ENCODE data around the gene S100A12. TPM values are rescaled to one million over a fixed set of nuclear protein-coding genes. Genes with fewer than 3 reads are reported as not detected.

S100A12 gene
- total and polyA plus RNA-seq, 9 donors = 0.70 to 2.4 (median 1.0) TPM; not detected in 2

- Histone ChIP-seq H3K4me3 (no peak overlapping the region), H3K4me1 (ENCODE audit: insufficient read depth) (peaks cover 6% of the 10 kb centered on the region), H3K27ac (no peak overlapping the region), H3K36me3 (no peaks in the 10 kb centered on the region), H3K27me3 (no peaks in the 10 kb centered on the region), H3K9me3 (no peaks in the 10 kb centered on the region)
- TF ChIP-seq CTCF (IDR thresholded peaks at IDR 0.05) (no peak), POLR2A (IDR thresholded peaks at IDR 0.05) (no peak), EP300 (IDR thresholded peaks at IDR 0.05) (no peak)
- intact Hi-C loops (cut with DNase I) = no loop called here
- WGBS, 3 donors = 91 to 97% (median 95%) methylated on average over 4 of the region's 4 CpGs
- no peak for DNase-seq
Measured at GRCh38 chr1:153341431-153341934, 33.9 kb downstream of the S100A12 start.

- no peak overlapping the region for H3K4me3 ChIP-seq
- H3K4me1 ChIP-seq (ENCODE audit: insufficient read depth) = peaks cover 6% of the 10 kb centered on the region
- no peak overlapping the region for H3K27ac ChIP-seq
- DNase-seq = no peak
- H3K27me3 ChIP-seq = no peaks in the 10 kb centered on the region
- 90 to 96% (median 96%) methylated on average over 10 of the region's 10 CpGs for WGBS, 3 donors
- intact Hi-C loops (cut with DNase I) = no loop called here
- H3K9me3 ChIP-seq = no peaks in the 10 kb centered on the region
- TF ChIP-seq EP300 (IDR thresholded peaks at IDR 0.05) = no peak
- no peak for TF ChIP-seq POLR2A (IDR thresholded peaks at IDR 0.05)
- TF ChIP-seq CTCF (IDR thresholded peaks at IDR 0.05) = no peak
- H3K36me3 ChIP-seq = no peaks in the 10 kb centered on the region
Measured at GRCh38 chr1:153340356-153340755, 35.1 kb downstream of the S100A12 start.

- intact Hi-C loops (cut with DNase I) = no loop called here
- no peak overlapping the region for H3K27ac ChIP-seq
- peaks cover 6% of the 10 kb centered on the region for H3K4me1 ChIP-seq (ENCODE audit: insufficient read depth)
- 79 to 82% (median 81%) methylated on average over 6 of the region's 6 CpGs for WGBS, 3 donors
- no peaks in the 10 kb centered on the region for H3K27me3 ChIP-seq
- no peak overlapping the region for H3K4me3 ChIP-seq
- no peaks in the 10 kb centered on the region for H3K36me3 ChIP-seq
- no peak for DNase-seq
- TF ChIP-seq CTCF (IDR thresholded peaks at IDR 0.05) (no peak), EP300 (IDR thresholded peaks at IDR 0.05) (no peak), POLR2A (IDR thresholded peaks at IDR 0.05) (no peak)
- no peaks in the 10 kb centered on the region for H3K9me3 ChIP-seq
Measured at GRCh38 chr1:153339802-153340201, 35.6 kb downstream of the S100A12 start.

GRCh38 chr1:153337980-153338853, 37.2 kb downstream of the S100A12 start:
- intact Hi-C loops (cut with DNase I) = no loop called here

More at GRCh38 chr1:153337980-153338853, 37.2 kb downstream of the S100A12 start:
- TF ChIP-seq POLR2A (IDR thresholded peaks at IDR 0.05) (no peak), CTCF (IDR thresholded peaks at IDR 0.05) (no peak), EP300 (IDR thresholded peaks at IDR 0.05) (no peak)
- WGBS, 3 donors = 70 to 76% (median 71%) methylated on average over 8 of the region's 8 CpGs
- no peaks in the 10 kb centered on the region for H3K36me3 ChIP-seq
- no peak overlapping the region for H3K4me3 ChIP-seq
- peaks cover 3% of the 10 kb centered on the region for H3K4me1 ChIP-seq (ENCODE audit: insufficient read depth)
- H3K27ac ChIP-seq = no peak overlapping the region
- no peaks in the 10 kb centered on the region for H3K27me3 ChIP-seq
- H3K9me3 ChIP-seq = no peaks in the 10 kb centered on the region
- DNase-seq = no peak
